ENCODE results near the gene CYP1A2.
"Not testable (repeated sequence)": the region's sequence is repeated elsewhere in the genome, so short reads cannot be mapped to it uniquely, and the experiment has no call there.

Gene CYP1A2

GRCh38 chr15:74735305-74735704 lies 13.3 kb upstream of the CYP1A2 start:
- DNase-seq (ENCODE audit: extremely low read depth in 1 of 2, low read depth in 1 of 2) = no peak

GRCh38 chr15:74738239-74738638 lies 10.4 kb upstream of the CYP1A2 start:
- DNase-seq (ENCODE audit: extremely low read depth in 1 of 2, low read depth in 1 of 2) = not testable (repeated sequence)

GRCh38 chr15:74742422-74742821 lies 6.2 kb upstream of the CYP1A2 start:
- DNase-seq (ENCODE audit: extremely low read depth in 1 of 2, low read depth in 1 of 2) = no peak

GRCh38 chr15:74746389-74746788 lies 2.3 kb upstream of the CYP1A2 start:
- DNase-seq (ENCODE audit: extremely low read depth in 1 of 2, low read depth in 1 of 2) = no peak

- DNase-seq (ENCODE audit: extremely low read depth in 1 of 2, low read depth in 1 of 2) = no peak
Observed at GRCh38 chr15:74749832-74750231, 1.2 kb downstream of the CYP1A2 start.

GRCh38 chr15:74750751-74751150 lies 2.1 kb downstream of the CYP1A2 start:
- DNase-seq (ENCODE audit: extremely low read depth in 1 of 2, low read depth in 1 of 2) = no peak

- DNase-seq (ENCODE audit: extremely low read depth in 1 of 2, low read depth in 1 of 2) = no peak
Observed at GRCh38 chr15:74752011-74752410, 3.4 kb downstream of the CYP1A2 start.

- DNase-seq (ENCODE audit: extremely low read depth in 1 of 2, low read depth in 1 of 2) = no peak
Observed at GRCh38 chr15:74752531-74752930, 3.9 kb downstream of the CYP1A2 start.

GRCh38 chr15:74754593-74755215 lies 6.1 kb downstream of the CYP1A2 start:
- no peak for DNase-seq (ENCODE audit: extremely low read depth in 1 of 2, low read depth in 1 of 2)

- DNase-seq (ENCODE audit: extremely low read depth in 1 of 2, low read depth in 1 of 2) = no peak
Observed at GRCh38 chr15:74758736-74759135, 10.1 kb downstream of the CYP1A2 start.

- no peak for DNase-seq (ENCODE audit: extremely low read depth in 1 of 2, low read depth in 1 of 2)
Observed at GRCh38 chr15:74762791-74763150, 14.1 kb downstream of the CYP1A2 start.

- no peak for DNase-seq (ENCODE audit: extremely low read depth in 1 of 2, low read depth in 1 of 2)
Observed at GRCh38 chr15:74763416-74763815, 14.8 kb downstream of the CYP1A2 start.

GRCh38 chr15:74767167-74768098 lies 18.8 kb downstream of the CYP1A2 start:
- no peak for DNase-seq (ENCODE audit: extremely low read depth in 1 of 2, low read depth in 1 of 2)

GRCh38 chr15:74768099-74768770 lies 19.6 kb downstream of the CYP1A2 start:
- DNase-seq (ENCODE audit: extremely low read depth in 1 of 2, low read depth in 1 of 2) = no peak

GRCh38 chr15:74768771-74769342 lies 20.2 kb downstream of the CYP1A2 start:
- DNase-seq (ENCODE audit: extremely low read depth in 1 of 2, low read depth in 1 of 2) = peak in 1 of 2 donors; percentile 47

- no peak for DNase-seq (ENCODE audit: extremely low read depth in 1 of 2, low read depth in 1 of 2)
Observed at GRCh38 chr15:74769463-74770025, 20.9 kb downstream of the CYP1A2 start.

- DNase-seq (ENCODE audit: extremely low read depth in 1 of 2, low read depth in 1 of 2) = no peak
Observed at GRCh38 chr15:74770211-74770903, 21.7 kb downstream of the CYP1A2 start.

- no peak for DNase-seq (ENCODE audit: extremely low read depth in 1 of 2, low read depth in 1 of 2)
Observed at GRCh38 chr15:74773329-74773728, 24.7 kb downstream of the CYP1A2 start.

- DNase-seq (ENCODE audit: extremely low read depth in 1 of 2, low read depth in 1 of 2) = no peak
Observed at GRCh38 chr15:74773731-74774252, 25.1 kb downstream of the CYP1A2 start.

- DNase-seq (ENCODE audit: extremely low read depth in 1 of 2, low read depth in 1 of 2) = no peak
Observed at GRCh38 chr15:74775132-74775562, 26.5 kb downstream of the CYP1A2 start.
